Tibial nerve (tissue), 4 donors: ENCODE results near the gene ANKFN1. TPM values are rescaled to one million over a fixed set of nuclear protein-coding genes. Genes with fewer than 3 reads are reported as not detected.

Experiments used
- DNase-seq, 2 donors: peaks; one replicate each; pipeline ENCODE4 v3.0.0-alpha.2; 2019; ENCODE audit warnings: low spot score in 2 of 2
- H3K27ac ChIP-seq, 4 donors: fragments of 200-600 bp; sonication (generic) in 3 of 4; one replicate each; pipeline ENCODE4 v1.5.1; 2017 to 2019; ENCODE audit warnings: mild to moderate bottlenecking in 1 of 4
- H3K27me3 ChIP-seq, 2 donors: fragments of 200-600 bp; sonication (generic) in 1 of 2; one replicate each; pipeline versions ENCODE4 v1.5.1 to v1.6.0; 2017 to 2019
- H3K36me3 ChIP-seq, 3 donors: fragments of 200-600 bp; sonication (generic); one replicate each; pipeline ENCODE4 v1.5.1; 2018 to 2019
- H3K4me1 ChIP-seq, 4 donors: fragments of 200-600 bp; sonication (generic) in 3 of 4; one replicate each; pipeline ENCODE4 v1.5.1; 2017 to 2019
- H3K4me3 ChIP-seq, 4 donors: fragments of 200-600 bp; sonication (generic) in 3 of 4; one replicate each; pipeline ENCODE4 v1.5.1; 2017 to 2019; ENCODE audit warnings: mild to moderate bottlenecking in 1 of 4, moderate library complexity in 1 of 4
- H3K9me3 ChIP-seq, 4 donors: fragments of 200-600 bp; sonication (generic) in 3 of 4; one replicate each; pipeline ENCODE4 v1.5.1; 2017 to 2019
- CTCF ChIP-seq, 5 experiments: fragments of 200-600 bp in 3 of 5; fragments of 450-650 bp in 2 of 5; sonication (generic) in 3 of 5; IDR thresholded peaks; one replicate each; pipeline ENCODE4 v1.5.1; 2016 to 2019; ENCODE audit warnings: antibody characterized with exemption in 5 of 5, mild to moderate bottlenecking in 3 of 5, moderate library complexity in 2 of 5
- EP300 ChIP-seq, 2 donors: sonication (generic); formaldehyde crosslinking; IDR thresholded peaks; one replicate each; pipeline ENCODE4 v1.6.1; 2017; ENCODE audit warnings: antibody characterized with exemption in 2 of 2, mild to moderate bottlenecking in 1 of 2
- POLR2A ChIP-seq, 2 donors: fragments of 450-650 bp; IDR thresholded peaks; one replicate each; pipeline ENCODE4 v1.6.1; 2017; ENCODE audit warnings: antibody characterized with exemption in 2 of 2, mild to moderate bottlenecking in 2 of 2, moderate library complexity in 2 of 2
- WGBS, 2 donors: methylation state at CpG; one replicate each; pipeline ENCODE4 v1.1.5; 2018; 5-methylcytosine and 5-hydroxymethylcytosine counted together
- total RNA-seq, 4 donors: library from RNA; depleted of rRNA; stranded (reverse); fragments of >200 nt; gene quantifications; one replicate each; pipeline ENCODE4 v1.1.0, GENCODE V29; 2016

The ANKFN1 gene
- total RNA-seq, 4 donors from 2014 or later: 0.63 to 6.5 (median 2.1) TPM; not detected in 1

DNA sequence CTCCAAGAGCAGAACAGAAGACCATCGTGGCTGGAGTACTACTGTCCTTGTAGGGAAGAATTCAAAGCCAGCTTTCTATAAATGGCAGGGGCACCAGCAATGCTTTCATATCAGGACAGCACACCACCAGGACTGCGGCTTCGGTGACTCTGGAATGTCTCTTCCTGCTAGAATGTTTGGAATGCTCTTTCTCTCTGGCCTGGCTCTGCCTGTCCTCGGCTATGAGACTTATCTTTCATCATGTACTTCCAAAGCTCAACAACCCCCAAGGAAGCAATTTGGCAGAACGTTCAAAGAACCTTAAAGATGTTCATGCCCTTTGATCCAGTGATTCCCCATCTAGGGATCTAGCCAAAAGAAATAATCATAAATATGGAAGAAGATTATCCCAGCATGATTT, 387.6 kb downstream of the ANKFN1 start:
- Histone ChIP-seq H3K4me1 (no peaks in the 10 kb centered on the region), H3K36me3 (no peaks in the 10 kb centered on the region), H3K9me3 (no peaks in the 10 kb centered on the region), H3K4me3 (no peak overlapping the region), H3K27me3 (no peaks in the 10 kb centered on the region), H3K27ac (no peak overlapping the region)
- DNase-seq: no peak
- WGBS, 2 donors: 47 to 54% methylated on average over 5 of the region's 5 CpGs
- TF ChIP-seq POLR2A (IDR thresholded peaks at IDR 0.05): no peak
- no peak for TF ChIP-seq EP300 (IDR thresholded peaks at IDR 0.05)
- no peak for TF ChIP-seq CTCF (IDR thresholded peaks at IDR 0.05)

DNA sequence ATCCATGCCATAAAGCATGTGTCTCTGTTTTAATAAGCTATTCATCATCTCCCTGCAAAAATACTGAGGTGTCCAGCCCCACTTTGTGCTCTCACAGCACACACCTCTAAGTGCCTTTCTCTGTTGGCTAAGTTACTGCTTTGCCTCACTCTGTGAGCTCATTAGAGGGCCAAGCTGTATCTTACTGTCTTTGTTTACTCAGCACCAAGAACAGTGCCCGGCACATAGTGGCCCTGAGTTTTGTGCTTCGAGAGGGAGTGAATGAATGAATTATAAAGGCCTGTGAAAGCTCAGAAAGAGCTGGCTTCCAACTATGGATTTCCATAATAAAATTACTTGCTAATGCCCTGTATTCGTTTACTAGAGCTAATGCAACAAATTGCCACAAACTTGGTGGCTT, 390.0 kb downstream of the ANKFN1 start:
- Histone ChIP-seq H3K36me3 (no peaks in the 10 kb centered on the region), H3K9me3 (no peaks in the 10 kb centered on the region), H3K27me3 (no peaks in the 10 kb centered on the region), H3K4me3 (no peak overlapping the region), H3K4me1 (no peaks in the 10 kb centered on the region), H3K27ac (no peak overlapping the region)
- WGBS, 2 donors: 45 to 48% methylated on average over 3 of the region's 3 CpGs
- DNase-seq: no peak
- no peak for TF ChIP-seq CTCF (IDR thresholded peaks at IDR 0.05)
- TF ChIP-seq POLR2A (IDR thresholded peaks at IDR 0.05): no peak
- TF ChIP-seq EP300 (IDR thresholded peaks at IDR 0.05): no peak

DNA sequence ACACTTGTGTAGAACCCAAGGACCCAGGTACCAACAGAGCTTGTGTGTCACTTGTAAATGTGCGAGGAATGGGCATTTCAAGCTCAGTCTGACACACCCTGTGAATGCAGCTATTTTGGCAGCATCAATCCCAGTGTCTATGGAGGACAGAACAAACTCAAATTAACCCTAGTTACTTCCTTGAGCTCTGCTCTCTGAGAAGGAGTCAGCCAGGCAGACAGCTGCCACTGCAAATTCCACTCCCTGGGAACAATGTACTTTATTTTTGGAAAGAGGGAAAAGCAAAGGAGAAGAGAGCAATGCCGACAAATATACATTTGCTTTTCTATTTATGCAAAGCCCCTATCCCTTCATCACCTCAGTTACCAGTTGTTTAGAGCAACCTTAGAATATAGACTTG, 391.8 kb downstream of the ANKFN1 start:
- DNase-seq: no peak
- no peak overlapping the region for H3K27ac ChIP-seq
- no peak overlapping the region for H3K4me3 ChIP-seq
- H3K36me3 ChIP-seq: no peaks in the 10 kb centered on the region
- no peaks in the 10 kb centered on the region for H3K9me3 ChIP-seq
- H3K27me3 ChIP-seq: no peaks in the 10 kb centered on the region
- TF ChIP-seq EP300 (IDR thresholded peaks at IDR 0.05) (no peak), POLR2A (IDR thresholded peaks at IDR 0.05) (no peak), CTCF (IDR thresholded peaks at IDR 0.05) (no peak)
- 42 to 54% methylated on average over 2 of the region's 2 CpGs for WGBS, 2 donors
- H3K4me1 ChIP-seq: no peaks in the 10 kb centered on the region

DNA sequence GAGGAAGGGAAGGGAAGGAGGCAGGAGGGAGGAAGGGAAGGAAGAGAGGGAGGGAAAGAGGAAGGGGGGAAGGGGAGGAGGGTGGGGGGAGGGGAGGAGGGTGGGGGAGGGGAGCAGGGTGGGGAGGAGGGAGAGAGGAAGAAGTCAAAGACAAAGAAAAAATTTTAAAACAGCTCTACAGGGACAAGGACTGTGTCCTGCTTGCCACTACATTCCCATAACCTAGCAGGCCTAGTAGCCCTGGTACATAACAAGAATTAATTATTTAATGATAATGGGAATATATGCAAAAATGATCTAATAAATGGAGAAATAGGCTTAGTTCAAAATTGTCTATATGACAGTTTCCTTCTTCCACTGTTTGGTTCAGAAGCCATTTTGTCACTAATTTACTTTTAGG, 392.7 kb downstream of the ANKFN1 start:
- H3K4me1 ChIP-seq: no peaks in the 10 kb centered on the region
- no peak for TF ChIP-seq POLR2A (IDR thresholded peaks at IDR 0.05)
- TF ChIP-seq CTCF (IDR thresholded peaks at IDR 0.05): no peak
- TF ChIP-seq EP300 (IDR thresholded peaks at IDR 0.05): no peak
- H3K27ac ChIP-seq: no peak overlapping the region
- no peaks in the 10 kb centered on the region for H3K9me3 ChIP-seq
- H3K4me3 ChIP-seq: no peak overlapping the region
- no peaks in the 10 kb centered on the region for H3K27me3 ChIP-seq
- no peak for DNase-seq
- H3K36me3 ChIP-seq: no peaks in the 10 kb centered on the region

- H3K9me3 ChIP-seq: peaks cover 0 to 16% (median 0%) of the 10 kb centered on the region in 4 donors
- no peak for DNase-seq
- 81 to 82% methylated on average over 4 of the region's 4 CpGs for WGBS, 2 donors
Measured at GRCh38 chr17:56548661-56549060, 395.4 kb downstream of the ANKFN1 start.

More at GRCh38 chr17:56548661-56549060, 395.4 kb downstream of the ANKFN1 start:
- H3K27me3 ChIP-seq: no peaks in the 10 kb centered on the region
- H3K27ac ChIP-seq: no peak overlapping the region
- no peak overlapping the region for H3K4me3 ChIP-seq
- no peak for TF ChIP-seq POLR2A (IDR thresholded peaks at IDR 0.05)
- TF ChIP-seq CTCF (IDR thresholded peaks at IDR 0.05): no peak
- no peak for TF ChIP-seq EP300 (IDR thresholded peaks at IDR 0.05)
- H3K36me3 ChIP-seq: no peaks in the 10 kb centered on the region
- H3K4me1 ChIP-seq: no peaks in the 10 kb centered on the region
